HG02763 (cell line): ENCODE measurements around the gene RAB3A.

Experiments used
- ATAC-seq: cut with Tn5 transposase; IDR thresholded peaks from one replicate; pipeline ENCODE4 v1.9.1; 2021; ENCODE audit warnings: mild to moderate bottlenecking, moderate library complexity; ENCODE audit not compliant: unreplicated experiment

RAB3A gene, protein sequence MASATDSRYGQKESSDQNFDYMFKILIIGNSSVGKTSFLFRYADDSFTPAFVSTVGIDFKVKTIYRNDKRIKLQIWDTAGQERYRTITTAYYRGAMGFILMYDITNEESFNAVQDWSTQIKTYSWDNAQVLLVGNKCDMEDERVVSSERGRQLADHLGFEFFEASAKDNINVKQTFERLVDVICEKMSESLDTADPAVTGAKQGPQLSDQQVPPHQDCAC

DNA sequence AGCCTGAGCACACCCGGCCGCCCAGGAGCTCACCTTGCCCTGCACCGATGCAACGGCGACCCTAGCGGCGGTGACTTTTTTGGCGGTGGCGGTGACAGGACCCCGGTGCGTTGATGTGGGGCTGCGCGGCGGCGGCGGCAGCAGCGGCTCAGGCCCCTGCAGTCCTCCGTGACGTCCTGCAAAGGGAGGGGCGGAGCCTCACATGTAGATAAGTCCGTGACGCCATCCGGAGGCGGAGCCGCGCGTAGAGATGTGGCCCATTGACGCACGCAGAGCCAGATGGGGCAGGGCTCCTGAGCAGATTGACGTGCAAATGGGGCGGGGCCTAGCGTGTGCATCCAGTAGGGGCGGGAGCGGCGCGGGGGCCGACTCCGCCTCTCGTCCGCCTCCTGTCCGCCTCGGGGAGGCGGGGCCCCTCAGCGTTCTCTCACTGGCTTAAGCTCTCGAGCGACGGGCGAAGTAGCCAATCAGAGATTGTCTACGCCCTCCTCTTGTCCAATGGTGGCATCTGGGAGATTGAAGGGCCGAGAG lies at the start of gene RAB3A:
Gene RAB3A, minus strand, starts transcription at position 180 of the 531 bp plus-strand sequence. CDS start 1,302 bp downstream, outside the sequence.
- ATAC-seq = peak; percentile 88

- ATAC-seq = no peak
These were observed 49.3 kb upstream of the RAB3A start for GRCh38 chr19:18253130-18253529.

- no peak for ATAC-seq
These were observed 48.5 kb upstream of the RAB3A start for GRCh38 chr19:18252370-18252717.

- ATAC-seq = no peak
These were observed 47.9 kb upstream of the RAB3A start for GRCh38 chr19:18251587-18252369.

DNA sequence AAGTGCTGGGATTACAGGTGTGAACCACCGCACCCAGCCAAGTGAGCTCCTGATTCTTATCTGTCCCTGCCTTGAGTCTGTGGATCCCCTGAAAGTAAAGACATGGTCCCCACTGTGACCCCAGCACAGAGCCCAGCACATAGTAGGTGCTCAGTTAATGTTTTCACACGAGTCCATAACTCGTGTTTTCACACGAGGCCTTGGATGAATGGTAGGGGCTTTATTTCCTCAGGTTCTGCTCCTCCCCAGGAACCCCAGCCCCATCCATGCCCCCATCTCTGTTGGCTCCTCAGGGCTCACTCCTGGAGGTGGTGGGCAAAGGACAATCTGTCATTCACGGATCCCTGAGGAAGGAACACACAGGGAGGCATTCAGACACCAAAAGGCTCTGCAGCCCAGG lies 46.0 kb upstream of the RAB3A start:
- no peak for ATAC-seq

GRCh38 chr19:18245297-18245696 lies 41.5 kb upstream of the RAB3A start:
- ATAC-seq = no peak

DNA sequence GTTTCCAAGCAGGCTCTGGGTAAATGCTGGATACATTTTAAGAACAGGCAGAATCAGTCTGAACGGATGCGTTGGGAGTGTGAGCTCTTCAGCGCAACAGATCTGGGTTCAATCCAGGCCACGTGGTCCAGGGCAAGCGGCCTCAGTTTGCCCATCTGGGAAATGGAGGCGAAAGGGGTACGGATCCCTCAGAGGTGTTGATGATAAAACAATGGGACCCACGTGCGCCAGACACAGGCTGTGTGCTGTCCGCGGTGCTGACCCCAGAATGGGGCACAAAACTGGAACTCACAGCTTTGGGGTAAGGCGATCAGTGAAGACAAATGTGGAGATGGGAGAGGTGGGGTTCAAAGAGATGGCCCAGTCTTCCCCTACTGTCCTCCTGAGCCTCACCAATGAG lies 35.5 kb upstream of the RAB3A start:
- no peak for ATAC-seq

- no peak for ATAC-seq
These were observed 30.4 kb upstream of the RAB3A start for GRCh38 chr19:18234194-18234593.

DNA sequence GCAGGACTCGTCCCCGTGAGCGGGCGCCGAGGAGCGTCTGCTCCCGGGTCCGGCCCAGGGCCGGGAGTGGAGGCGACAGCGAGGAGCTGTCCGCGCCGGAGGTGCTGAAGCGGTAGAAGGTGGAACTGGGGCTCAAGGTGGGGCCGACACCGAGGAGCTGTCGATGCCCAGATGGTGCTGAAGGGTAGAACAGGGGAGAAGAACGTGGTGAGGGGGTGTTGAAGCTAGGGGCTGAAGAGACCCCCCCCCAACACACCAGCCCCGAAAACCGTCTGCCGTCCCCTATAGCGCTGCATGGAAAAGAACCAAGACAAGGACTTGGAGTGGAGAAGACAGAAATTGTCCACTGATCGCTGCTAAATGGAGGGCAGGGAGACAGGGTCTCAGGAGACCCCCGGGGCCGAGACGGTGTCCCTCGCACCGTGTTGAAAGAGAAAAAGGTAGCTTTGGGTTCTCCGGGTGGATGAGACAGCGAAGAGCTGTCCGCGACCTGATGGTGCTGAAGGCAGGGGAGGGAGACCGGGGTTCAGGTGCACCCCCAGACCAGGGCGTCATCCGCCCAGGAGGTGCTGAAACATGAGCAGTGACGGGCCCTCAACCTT lies 29.5 kb upstream of the RAB3A start:
- no peak for ATAC-seq

GRCh38 chr19:18232540-18233223 lies 28.8 kb upstream of the RAB3A start:
- ATAC-seq = no peak

GRCh38 chr19:18231775-18232174 lies 27.9 kb upstream of the RAB3A start:
- ATAC-seq = no peak

DNA sequence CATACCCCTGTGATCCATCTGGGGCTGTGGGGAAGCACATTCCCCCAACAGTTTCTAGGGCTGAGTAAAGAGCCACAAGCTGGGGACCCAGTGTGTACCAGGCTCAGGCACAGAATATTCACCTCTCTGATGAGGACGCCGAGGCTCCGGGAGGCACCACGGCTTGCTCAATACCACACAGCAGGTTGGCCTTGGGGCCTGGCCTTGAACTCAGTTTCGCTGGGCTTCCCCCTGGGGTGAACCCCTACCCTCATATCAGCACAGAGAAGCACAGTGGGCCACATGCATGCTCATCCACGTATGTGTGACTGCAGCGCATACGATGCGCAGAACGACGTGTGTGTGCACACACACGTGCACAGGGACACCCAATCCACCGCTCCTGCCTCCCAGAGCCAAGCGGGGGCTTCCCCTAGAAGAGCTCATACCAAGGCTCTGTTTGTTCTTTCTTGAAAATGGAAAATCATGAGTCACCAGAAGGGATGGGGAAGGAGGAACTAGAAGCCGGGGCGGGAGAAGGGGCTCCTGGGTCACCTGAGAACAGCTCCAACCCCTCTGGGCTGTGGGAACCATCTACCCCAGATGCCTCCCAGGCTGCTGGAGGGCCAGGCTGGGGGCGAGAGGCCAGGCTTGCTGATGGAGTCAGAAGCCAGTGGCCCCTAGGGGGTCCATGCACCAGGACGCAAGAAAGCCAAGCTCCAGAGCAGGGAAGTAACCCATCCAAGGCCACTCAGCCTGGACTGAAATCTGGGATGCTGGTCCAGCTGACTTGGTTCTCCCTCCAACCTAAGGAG lies 27.3 kb upstream of the RAB3A start:
- no peak for ATAC-seq

- ATAC-seq = no peak
These were observed 26.1 kb upstream of the RAB3A start for GRCh38 chr19:18229915-18230314.

DNA sequence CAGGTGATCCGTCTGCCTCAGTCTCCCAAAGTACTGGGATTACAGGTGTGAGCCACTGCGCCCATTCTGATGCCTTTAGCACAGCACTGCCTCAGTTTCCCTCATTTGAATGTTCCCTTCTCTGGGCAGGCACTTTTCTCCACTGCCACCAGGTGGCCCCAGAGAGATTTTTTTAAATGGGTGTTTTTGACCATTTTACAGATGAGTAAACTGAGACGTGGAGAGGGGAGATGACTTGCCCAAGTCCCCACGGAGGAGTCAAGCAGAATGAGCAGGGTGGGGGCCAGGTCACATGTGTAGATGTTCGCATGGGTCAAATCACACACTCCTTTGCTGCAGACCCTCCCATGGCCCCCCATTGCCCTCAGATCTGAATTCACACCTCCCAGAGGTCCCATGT lies 25.6 kb upstream of the RAB3A start:
- no peak for ATAC-seq

DNA sequence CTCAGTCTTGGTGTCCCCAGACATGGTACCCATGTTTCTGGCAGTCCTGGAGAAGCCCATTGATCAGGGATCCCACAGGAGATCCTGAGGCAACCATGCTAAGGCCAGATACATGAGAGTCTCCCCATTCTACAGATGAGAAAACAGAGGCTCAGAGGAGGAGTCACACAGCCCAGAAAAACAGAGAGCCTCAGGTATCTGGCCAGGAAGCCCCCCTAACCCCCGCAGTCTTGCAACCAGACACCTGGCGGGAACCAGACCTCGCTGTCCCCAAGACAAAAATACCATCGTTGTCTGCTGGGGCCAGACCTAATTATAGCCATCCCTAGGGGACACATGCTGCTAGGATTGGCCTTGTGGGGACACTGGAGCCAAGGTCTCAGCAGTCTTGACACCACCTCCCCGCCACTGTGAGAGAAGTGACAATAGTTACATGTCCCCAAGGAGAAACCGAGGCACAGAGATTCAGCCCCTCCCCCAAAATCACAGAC lies 24.0 kb upstream of the RAB3A start:
- no peak for ATAC-seq

- no peak for ATAC-seq
These were observed 23.3 kb upstream of the RAB3A start for GRCh38 chr19:18226956-18227780.

GRCh38 chr19:18225702-18226468 lies 22.0 kb upstream of the RAB3A start, which contains the start of gene PDE4C:
Gene PDE4C, minus strand, starts transcription at chr19:18226438. Its CDS starts 23 bp downstream, at chr19:18226415.
- ATAC-seq = no peak

DNA sequence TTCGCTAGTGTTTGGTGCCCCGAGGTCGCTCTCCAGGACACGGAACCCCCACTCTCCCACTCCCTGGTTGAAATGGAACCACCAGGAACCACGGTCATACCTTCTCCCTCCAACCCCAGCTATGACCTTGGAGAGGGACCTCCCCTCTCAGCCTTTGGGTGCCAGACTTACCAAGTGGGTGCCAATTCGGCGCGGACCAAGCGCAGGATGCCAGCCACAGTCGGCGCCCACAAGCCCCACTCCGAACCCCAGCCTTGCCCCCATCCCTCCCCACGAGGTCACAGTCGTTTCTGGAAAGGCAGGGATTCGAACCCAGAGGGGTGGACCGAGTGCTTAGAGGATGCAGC lies 21.5 kb upstream of the RAB3A start:
- no peak for ATAC-seq
